ENCODE measurements around the gene CYP1A1.
A peak's percentile ranks its signal among the peaks of the same experiment; 100 is the strongest.

CYP1A1 gene

DNA sequence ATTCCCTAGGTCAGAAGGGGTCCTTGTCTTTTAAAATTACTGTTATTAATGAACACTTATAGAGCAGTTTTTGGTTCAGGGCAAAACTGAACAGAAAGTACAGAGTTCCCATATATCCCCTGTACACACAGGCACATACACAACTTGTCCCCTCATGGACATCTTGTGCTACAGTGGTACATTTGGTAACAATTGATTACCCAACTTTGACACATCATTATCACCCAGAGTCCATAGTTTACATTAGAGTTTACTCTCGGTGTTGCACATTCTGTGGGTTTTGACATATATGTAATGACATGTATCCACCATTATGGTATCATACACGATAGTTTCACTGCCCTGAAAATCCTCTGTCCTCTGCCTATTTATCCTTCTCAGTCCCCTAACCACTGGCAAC, 28.5 kb downstream of the CYP1A1 start:
- no peak for DNase-seq (ENCODE audit: low spot score)
- no peak overlapping the region for H3K27ac ChIP-seq
- ChIA-PET POLR2A (ENCODE audit: low non-redundant PET) (interaction anchor here (0.6 kb wide), 2 partner anchors 33 to 61 kb away, joined by 3 read pairs; no protein-coding TSS in a partner anchor), CTCF (no interaction called here)
- TF ChIP-seq, protein P1, sequence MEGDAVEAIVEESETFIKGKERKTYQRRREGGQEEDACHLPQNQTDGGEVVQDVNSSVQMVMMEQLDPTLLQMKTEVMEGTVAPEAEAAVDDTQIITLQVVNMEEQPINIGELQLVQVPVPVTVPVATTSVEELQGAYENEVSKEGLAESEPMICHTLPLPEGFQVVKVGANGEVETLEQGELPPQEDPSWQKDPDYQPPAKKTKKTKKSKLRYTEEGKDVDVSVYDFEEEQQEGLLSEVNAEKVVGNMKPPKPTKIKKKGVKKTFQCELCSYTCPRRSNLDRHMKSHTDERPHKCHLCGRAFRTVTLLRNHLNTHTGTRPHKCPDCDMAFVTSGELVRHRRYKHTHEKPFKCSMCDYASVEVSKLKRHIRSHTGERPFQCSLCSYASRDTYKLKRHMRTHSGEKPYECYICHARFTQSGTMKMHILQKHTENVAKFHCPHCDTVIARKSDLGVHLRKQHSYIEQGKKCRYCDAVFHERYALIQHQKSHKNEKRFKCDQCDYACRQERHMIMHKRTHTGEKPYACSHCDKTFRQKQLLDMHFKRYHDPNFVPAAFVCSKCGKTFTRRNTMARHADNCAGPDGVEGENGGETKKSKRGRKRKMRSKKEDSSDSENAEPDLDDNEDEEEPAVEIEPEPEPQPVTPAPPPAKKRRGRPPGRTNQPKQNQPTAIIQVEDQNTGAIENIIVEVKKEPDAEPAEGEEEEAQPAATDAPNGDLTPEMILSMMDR (conservative IDR thresholded peaks at IDR 0.05; ENCODE audit: low read depth) = no peak

DNA sequence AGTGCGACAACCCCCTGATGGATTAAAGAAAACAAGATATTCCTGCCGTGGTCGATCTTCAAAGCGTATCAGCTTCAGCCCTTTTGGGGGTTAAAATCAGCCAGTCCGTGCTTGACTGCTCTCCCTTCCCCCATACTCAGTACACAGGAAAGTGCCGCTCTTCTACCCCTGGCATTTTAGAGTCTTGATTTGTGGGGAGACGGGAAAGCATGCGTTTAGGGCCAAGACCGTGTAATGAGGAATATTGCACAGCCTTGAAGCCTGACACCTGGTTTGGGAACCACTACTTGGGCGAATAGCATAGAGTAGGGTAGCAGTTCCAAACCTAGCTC, 29.0 kb downstream of the CYP1A1 start:
- peak overlapping the region; percentile 69 for H3K27ac ChIP-seq
- POLR2A ChIA-PET (ENCODE audit: low non-redundant PET) = interaction anchor here (0.6 kb wide), 2 partner anchors 33 to 61 kb away, joined by 3 read pairs; no protein-coding TSS in a partner anchor
- CTCF ChIA-PET = no interaction called here
- no peak for DNase-seq (ENCODE audit: low spot score)
- TF ChIP-seq, protein P1 (conservative IDR thresholded peaks at IDR 0.05; ENCODE audit: low read depth) = no peak

GRCh38 chr15:74695597-74696397, 29.5 kb downstream of the CYP1A1 start, which contains the start of gene EDC3:
Gene EDC3, minus strand, starts transcription at chr15:74696024. Its CDS starts 20,900 bp downstream, at chr15:74675124.
- POLR2A ChIA-PET (ENCODE audit: low non-redundant PET) = interaction anchor here (0.5 to 0.6 kb wide), 3 partner anchors 23 to 62 kb away, joined by 3 to 4 read pairs (median 3); no protein-coding TSS in a partner anchor
- TF ChIP-seq, protein P1 (conservative IDR thresholded peaks at IDR 0.05; ENCODE audit: low read depth) = no peak
- DNase-seq (ENCODE audit: low spot score) = peak; percentile 92
- peak within 1 kb of the TSS; percentile 69 for H3K27ac ChIP-seq
- CTCF ChIA-PET = interaction anchor here (0.6 to 1.2 kb wide), 2 partner anchors 64 to 75 kb away, joined by 3 to 8 read pairs; no protein-coding TSS in a partner anchor

DNA sequence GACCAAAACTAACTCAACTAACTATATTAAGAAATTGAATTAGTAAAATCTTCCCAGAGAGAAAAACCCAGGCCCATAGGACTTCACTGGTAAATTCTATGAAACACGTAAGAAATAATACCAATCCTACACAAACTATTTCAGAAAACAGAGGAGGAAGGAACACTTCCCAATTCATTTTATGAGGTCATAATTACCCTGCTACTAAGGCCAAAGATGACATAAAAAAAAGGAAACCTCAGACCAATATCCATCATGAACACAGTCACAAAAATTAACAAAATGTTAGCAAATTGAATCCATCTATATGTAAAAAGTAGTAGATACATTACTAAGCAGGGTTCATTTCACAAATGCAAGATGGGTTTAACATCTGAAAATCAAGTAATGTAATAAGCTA, 33.0 kb downstream of the CYP1A1 start:
- DNase-seq (ENCODE audit: low spot score) = no peak
- CTCF ChIA-PET = interaction anchor here (0.7 kb wide), 1 partner anchor 30 kb away, joined by 3 read pairs; no protein-coding TSS in a partner anchor
- POLR2A ChIA-PET (ENCODE audit: low non-redundant PET) = no interaction called here
- TF ChIP-seq, protein P1 (conservative IDR thresholded peaks at IDR 0.05; ENCODE audit: low read depth) = no peak
- H3K27ac ChIP-seq = no peak overlapping the region

- no peak for DNase-seq (ENCODE audit: low spot score)
- POLR2A ChIA-PET (ENCODE audit: low non-redundant PET) = interaction anchor here (0.6 kb wide), 1 partner anchor 653 kb away, joined by 18 read pairs; no protein-coding TSS in a partner anchor
- no peak overlapping the region for H3K27ac ChIP-seq
- TF ChIP-seq, protein P1 (conservative IDR thresholded peaks at IDR 0.05; ENCODE audit: low read depth) = no peak
- CTCF ChIA-PET = interaction anchor here (0.6 kb wide), 1 partner anchor 87 kb away, joined by 4 read pairs; no protein-coding TSS in a partner anchor
Measured at GRCh38 chr15:74683758-74684157, 41.6 kb downstream of the CYP1A1 start.

DNA sequence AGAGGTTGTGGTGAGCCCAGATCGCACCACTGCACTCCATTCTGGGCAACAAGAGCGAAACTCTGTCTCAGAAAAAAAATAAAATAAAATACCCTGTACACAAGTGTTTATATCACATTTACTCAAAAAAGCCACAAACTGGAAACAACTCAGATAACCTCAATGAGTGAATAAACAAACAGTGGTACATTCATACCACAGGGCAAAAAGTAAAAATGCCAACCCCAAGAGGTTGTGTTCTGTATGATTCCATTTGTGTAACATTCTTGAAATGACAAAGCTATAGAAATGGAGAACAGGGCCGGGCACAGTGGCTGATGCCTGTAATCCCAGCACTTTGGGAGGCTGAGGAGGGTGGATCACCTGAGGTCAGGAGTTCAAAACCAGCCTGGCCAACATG, 42.4 kb downstream of the CYP1A1 start:
- H3K27ac ChIP-seq = no peak overlapping the region
- POLR2A ChIA-PET (ENCODE audit: low non-redundant PET) = interaction anchor here (0.6 kb wide), 1 partner anchor 654 kb away, joined by 18 read pairs; no protein-coding TSS in a partner anchor
- TF ChIP-seq, protein P1 (conservative IDR thresholded peaks at IDR 0.05; ENCODE audit: low read depth) = no peak
- CTCF ChIA-PET = no interaction called here
- DNase-seq (ENCODE audit: low spot score) = no peak

Data from RWPE1 (cell line).